Stimulated activated CD4-positive, alpha-beta T cell treated with anti-CD3 and anti-CD28 coated beads, TNF-alpha, amount 100 ng/mL, for 48 hours (primary cell): ENCODE data around the gene SLC6A1.
A peak's percentile ranks its signal among the peaks of the same experiment; 100 is the strongest.

ENCODE experiments used
- DNase-seq, 3 donors: peaks; one replicate each; pipeline ENCODE4 v3.0.0-alpha.2; 2020; ENCODE audit warnings: low read depth in 3 of 3

The SLC6A1 gene

DNA sequence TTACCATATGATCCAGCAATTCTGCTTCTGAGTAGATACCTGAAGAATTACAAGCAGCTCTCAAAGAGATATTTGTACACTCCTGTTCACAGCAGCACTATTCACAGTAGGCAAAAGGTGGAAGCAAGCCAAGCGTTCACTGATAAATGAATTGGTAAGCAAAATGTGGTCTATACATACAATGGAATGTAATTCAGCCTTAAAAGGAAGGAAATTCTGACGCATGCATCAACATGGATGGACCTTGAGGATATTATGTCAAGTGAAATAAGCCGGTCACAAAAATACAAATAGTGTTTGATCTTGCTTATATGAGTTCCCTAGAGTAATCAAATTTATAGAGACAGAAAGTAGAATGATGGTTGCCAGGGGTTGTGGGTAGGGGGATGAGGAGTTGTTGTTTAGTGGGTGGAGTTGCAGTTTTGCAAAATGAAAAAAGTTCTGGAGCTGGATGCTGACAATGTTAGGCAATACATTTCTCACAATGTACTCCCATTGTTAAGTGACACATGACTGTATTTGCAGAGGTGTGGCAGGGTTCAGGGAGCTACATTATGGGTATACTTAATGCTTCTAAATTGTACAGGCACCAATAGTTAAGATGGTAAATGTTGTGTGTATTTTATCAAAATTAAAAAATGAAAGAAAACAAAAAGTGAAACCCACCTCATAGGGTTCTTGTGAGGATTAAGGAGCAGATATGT is 26.7 kb downstream of the SLC6A1 start:
- DNase-seq: no peak

GRCh38 chr3:11020764-11021163 is 28.2 kb downstream of the SLC6A1 start:
- no peak for DNase-seq

DNA sequence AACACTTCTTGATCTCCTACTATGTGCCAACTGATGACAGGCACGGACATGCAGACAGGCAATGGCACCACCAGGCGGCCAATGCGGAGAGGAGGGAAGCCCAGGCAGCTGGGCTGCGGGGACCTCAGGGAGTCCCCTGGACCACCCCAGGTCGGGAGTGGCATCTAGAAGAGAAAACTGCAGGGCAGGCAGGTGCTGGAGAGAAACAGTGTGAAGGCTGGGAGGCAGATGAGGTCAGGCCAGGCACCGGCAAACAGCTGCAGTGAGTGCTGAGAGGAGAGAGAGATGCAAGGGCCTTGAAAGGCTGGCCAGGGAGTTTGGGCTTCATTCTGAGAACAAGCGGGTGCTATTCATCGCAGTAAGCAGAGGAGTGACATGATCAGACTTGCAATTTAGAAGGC is 29.1 kb downstream of the SLC6A1 start:
- no peak for DNase-seq

DNA sequence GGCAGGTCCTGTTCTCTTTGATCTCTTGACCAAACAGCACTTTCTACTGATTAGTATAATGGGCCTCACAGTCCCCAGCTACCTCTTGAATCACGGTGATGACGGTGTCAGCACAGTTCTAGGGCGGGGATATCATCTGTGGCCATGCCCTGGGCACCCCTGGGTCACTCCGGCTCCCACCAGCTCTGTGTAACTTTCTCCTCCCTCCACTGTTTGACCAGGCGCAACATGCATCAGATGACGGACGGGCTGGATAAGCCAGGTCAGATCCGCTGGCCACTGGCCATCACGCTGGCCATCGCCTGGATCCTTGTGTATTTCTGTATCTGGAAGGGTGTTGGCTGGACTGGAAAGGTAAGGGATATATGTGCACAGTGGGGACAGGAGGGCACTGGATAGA is 29.6 kb downstream of the SLC6A1 start:
- DNase-seq: no peak

GRCh38 chr3:11024181-11024580 is 31.6 kb downstream of the SLC6A1 start:
- DNase-seq: no peak

DNA sequence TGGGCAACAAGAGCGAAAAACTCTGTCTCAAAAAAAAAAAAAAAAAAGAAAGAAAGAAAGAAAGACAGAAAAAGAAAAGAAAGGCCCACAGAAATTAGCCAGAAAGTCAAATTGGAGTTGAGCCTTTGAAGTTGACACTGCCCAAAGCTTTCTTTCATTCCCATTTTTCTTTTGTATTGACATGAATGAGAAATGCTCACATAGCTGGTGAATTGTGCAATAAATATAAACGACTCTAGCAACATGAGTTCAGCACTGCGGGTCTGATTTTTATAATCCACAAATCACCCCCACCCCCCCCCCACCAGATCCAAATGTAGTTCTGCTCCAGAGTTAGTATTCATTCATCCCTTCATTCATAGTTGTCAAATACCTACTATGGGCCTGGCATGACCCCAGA is 37.4 kb downstream of the SLC6A1 start:
- DNase-seq: no peak

DNA sequence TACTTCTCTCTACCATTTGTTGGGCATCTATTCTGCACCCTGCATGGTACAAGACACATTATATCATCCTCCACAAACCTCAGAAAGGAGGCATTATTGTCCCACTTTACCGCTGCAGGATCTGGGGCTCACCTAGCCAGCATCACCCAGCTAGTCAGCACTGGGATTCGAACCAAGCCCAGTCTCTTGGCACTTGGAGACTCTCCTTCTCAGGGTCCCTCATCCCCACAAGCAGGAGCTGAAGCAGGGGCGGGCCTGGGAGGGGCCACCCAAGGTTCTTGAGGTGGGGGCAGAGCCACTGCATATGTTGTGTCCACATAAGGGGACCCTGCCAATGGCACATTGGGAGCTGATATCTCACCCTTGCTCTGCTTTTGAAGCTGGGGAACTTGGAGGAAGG is 41.3 kb downstream of the SLC6A1 start:
- DNase-seq: no peak

DNA sequence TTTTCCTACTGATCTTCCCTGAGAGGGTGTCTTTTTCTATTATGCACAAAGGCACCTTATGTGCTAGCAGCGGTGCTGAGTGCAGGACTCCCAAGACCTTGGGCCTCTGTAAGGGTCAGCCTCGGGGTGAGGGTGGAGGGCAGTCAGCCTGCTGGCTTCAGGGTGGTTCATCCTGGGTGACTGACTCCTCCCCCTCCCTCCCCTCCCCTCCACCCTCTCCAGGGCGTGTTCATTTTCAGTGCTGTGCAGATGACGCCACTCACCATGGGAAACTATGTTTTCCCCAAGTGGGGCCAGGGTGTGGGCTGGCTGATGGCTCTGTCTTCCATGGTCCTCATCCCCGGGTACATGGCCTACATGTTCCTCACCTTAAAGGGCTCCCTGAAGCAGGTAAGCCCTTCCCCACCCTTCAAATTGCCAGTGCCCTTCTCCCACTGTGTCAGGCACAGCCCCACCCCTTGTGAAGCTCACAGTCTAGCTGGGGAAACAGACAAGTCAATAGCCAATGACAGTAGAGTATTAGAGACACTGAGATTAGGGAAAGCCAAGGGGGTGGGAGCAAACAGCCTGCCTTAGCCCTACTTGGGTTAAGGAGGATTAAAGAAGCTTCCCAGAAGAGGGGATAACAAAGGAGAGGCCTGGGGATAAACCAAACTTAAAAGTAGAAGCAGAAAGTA is 41.9 kb downstream of the SLC6A1 start:
- DNase-seq: no peak

GRCh38 chr3:11035757-11036505 is 43.4 kb downstream of the SLC6A1 start:
- no peak for DNase-seq

GRCh38 chr3:11037241-11037873 is 44.8 kb downstream of the SLC6A1 start:
- no peak for DNase-seq

- no peak for DNase-seq
Observed at GRCh38 chr3:11037976-11038375, 45.4 kb downstream of the SLC6A1 start.

GRCh38 chr3:11045536-11045935 is 53.0 kb downstream of the SLC6A1 start:
- DNase-seq: no peak

GRCh38 chr3:11047500-11047899 is 55.0 kb downstream of the SLC6A1 start:
- DNase-seq: no peak

DNA sequence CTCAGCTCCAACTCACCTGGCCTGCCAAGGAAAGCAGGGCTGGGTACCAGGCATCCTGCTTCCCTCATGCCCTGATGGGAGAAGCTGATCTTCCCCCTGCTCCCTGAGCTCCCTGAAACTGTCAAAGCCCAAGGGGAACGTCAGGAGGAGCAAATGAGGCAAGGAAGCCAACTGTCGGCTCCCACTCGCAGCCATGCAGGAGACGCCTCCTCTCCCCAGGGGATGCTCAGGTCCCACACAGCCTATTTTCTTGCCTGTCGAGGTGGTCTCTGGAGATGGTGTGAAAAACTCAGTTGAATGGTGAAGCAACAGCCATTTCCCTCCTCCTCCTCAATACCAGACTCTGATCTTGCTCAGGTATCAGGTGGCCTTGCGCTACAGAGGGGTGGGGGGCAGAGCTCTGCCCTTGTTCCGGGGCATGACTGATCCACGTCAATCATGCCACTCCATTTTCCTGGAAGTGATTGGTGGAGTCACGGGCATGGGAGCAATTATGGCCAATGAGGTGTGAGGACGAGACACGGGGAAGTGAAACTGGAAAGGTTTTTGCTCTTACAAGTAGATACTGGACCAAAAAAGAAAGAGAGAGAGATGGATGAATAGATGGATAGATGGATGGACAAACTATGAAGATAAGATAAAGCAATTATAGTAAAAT is 58.2 kb downstream of the SLC6A1 start:
- no peak for DNase-seq

DNA sequence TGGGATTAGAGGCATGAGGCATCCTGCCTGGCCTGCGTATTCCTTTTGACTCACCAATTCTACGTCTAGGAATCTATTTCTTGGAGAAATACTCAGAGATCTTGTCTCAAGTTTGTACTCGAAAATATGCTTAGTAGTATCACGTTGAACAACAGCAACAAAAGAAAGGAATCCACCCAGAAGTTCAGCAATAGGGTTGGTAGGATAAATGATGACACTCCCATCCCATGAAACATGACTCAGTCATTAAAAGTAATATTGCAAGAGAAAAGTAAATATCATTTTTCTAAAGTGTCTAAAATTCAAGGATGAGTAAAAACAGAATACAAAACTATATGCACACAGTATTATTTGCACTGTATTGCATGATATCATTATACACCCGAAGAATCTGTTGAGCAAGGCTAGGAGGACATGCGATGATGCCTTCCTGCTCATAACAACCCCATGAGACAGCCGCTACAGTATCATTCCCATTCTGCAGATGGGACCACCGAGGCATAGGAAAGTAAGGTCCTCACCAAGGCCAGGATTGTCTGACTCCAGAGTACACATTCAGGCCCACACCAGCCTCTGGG is 61.5 kb downstream of the SLC6A1 start:
- no peak for DNase-seq

GRCh38 chr3:11054739-11055438 is 62.3 kb downstream of the SLC6A1 start:
- no peak for DNase-seq

DNA sequence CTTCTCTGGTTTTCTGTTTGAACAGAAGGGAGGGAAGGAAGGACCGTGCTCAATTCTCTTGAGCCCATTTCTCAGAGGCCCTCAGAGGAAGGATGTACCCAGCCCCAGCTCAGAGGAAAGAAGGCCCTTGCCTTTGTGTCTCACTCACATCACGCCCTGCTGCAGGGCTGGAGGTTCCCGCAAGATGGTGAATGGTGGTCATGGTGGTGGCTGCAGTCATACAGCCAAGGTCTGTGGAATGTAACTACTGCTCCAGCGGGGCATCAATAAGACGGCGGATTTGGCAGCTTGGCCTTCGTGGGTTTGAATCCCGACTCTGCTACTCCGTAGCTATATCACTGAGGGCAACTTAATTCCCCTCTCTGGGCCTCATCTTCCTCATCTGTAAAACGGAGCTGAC is 62.9 kb downstream of the SLC6A1 start:
- no peak for DNase-seq

- no peak for DNase-seq
Observed at GRCh38 chr3:11056531-11057050, 64.0 kb downstream of the SLC6A1 start.

DNA sequence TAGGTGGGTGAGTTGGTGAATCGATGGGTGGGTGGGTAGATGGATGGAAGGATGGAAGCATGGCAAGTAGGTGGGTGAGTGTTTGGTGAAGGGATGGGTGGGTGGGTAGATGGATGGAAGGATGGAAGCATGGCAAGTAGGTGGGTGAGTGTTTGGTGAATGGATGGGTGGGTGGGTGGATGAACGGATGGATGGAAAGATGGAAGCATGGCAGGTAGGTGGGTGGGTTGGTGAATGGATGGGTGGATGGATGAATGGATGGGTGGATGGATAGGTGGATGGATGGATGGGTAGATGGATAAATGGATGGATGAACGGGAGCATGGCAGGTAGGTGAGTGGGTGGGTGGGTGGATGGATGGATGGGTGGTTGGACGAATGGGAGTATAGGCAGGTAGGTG is 65.1 kb downstream of the SLC6A1 start:
- DNase-seq: no peak

DNA sequence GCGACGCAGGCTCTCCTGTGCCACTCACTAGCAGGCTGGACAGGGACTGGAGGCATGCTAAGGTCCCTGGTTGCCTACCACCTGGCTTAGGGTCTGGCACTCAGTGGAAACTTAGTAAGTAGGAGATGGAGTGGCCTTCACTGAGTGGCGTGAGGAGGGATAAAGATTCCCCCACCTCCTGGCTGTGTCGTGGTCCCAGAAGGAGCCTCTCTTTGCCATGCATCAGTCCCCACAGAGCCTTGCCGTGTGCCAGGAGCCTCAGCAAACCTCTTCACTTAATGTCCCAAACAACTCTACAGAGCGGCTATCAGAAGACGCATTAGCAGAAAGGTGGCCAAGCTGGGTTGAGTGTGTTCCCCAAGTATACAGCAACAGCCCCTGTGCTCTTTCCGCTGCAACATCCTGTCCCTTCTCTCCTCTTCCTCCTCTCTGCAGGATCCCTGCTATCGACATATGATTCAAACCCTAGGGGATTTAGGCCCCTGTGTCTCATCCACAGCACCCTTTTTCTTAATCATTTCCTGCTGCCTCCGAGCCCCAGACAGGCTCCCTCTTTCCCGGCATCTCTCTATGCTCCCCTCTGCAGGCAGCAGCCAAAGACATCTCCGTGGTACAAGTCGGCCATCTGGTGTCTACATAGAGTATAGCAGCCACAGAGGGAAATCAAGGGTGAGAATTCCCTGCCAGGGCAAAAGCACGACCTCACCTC is 66.7 kb downstream of the SLC6A1 start:
- DNase-seq: peak; percentile 7 to 26 (median 20)
